HK-2 (cell line): Measurements from ENCODE around the gene PPRC1.

ENCODE experiments used
- DNase-seq: peaks from one replicate; pipeline ENCODE4 v3.0.0-alpha.2; 2018; ENCODE audit not compliant: unreplicated experiment

PPRC1 gene

GRCh38 chr10:102146971-102147428, 14.2 kb downstream of the PPRC1 start:
- DNase-seq = no peak

- DNase-seq = no peak
Measured at GRCh38 chr10:102147561-102147960, 14.7 kb downstream of the PPRC1 start.

- no peak for DNase-seq
Measured at GRCh38 chr10:102148275-102148674, 15.4 kb downstream of the PPRC1 start.

- DNase-seq = peak; percentile 34
Measured at GRCh38 chr10:102150970-102151773, 18.3 kb downstream of the PPRC1 start.

- DNase-seq = peak; percentile 100
Measured at GRCh38 chr10:102151774-102152544, 19.1 kb downstream of the PPRC1 start, which contains the start of gene NOLC1. Gene NOLC1 (plus strand): TSS chr10:102152389. CDS start chr10:102152411, 22 bp downstream.

- DNase-seq = no peak
Measured at GRCh38 chr10:102152545-102152890, 19.7 kb downstream of the PPRC1 start.

GRCh38 chr10:102153093-102153620, 20.3 kb downstream of the PPRC1 start:
- DNase-seq = no peak

GRCh38 chr10:102154466-102155116, 21.8 kb downstream of the PPRC1 start:
- DNase-seq = no peak

- no peak for DNase-seq
Measured at GRCh38 chr10:102157224-102157623, 24.4 kb downstream of the PPRC1 start.

- no peak for DNase-seq
Measured at GRCh38 chr10:102159051-102159597, 26.3 kb downstream of the PPRC1 start.

GRCh38 chr10:102159831-102160230, 27.0 kb downstream of the PPRC1 start:
- DNase-seq = no peak

GRCh38 chr10:102163342-102163989, 30.6 kb downstream of the PPRC1 start:
- DNase-seq = no peak

- no peak for DNase-seq
Measured at GRCh38 chr10:102167861-102168260, 35.0 kb downstream of the PPRC1 start.

GRCh38 chr10:102170602-102171001, 37.8 kb downstream of the PPRC1 start:
- DNase-seq = no peak

- no peak for DNase-seq
Measured at GRCh38 chr10:102172288-102172687, 39.4 kb downstream of the PPRC1 start.

- DNase-seq = no peak
Measured at GRCh38 chr10:102175415-102175814, 42.6 kb downstream of the PPRC1 start.

GRCh38 chr10:102184606-102185005, 51.8 kb downstream of the PPRC1 start:
- DNase-seq = no peak

GRCh38 chr10:102185272-102185671, 52.4 kb downstream of the PPRC1 start:
- no peak for DNase-seq

GRCh38 chr10:102185811-102186527, 53.1 kb downstream of the PPRC1 start:
- DNase-seq = no peak

- no peak for DNase-seq
Measured at GRCh38 chr10:102188298-102188940, 55.6 kb downstream of the PPRC1 start.
